ENCODE results near the gene SOX10.
"Not testable (repeated sequence)": the region's sequence is repeated elsewhere in the genome, so short reads cannot be mapped to it uniquely, and the experiment has no call there.

SOX10 gene

DNA sequence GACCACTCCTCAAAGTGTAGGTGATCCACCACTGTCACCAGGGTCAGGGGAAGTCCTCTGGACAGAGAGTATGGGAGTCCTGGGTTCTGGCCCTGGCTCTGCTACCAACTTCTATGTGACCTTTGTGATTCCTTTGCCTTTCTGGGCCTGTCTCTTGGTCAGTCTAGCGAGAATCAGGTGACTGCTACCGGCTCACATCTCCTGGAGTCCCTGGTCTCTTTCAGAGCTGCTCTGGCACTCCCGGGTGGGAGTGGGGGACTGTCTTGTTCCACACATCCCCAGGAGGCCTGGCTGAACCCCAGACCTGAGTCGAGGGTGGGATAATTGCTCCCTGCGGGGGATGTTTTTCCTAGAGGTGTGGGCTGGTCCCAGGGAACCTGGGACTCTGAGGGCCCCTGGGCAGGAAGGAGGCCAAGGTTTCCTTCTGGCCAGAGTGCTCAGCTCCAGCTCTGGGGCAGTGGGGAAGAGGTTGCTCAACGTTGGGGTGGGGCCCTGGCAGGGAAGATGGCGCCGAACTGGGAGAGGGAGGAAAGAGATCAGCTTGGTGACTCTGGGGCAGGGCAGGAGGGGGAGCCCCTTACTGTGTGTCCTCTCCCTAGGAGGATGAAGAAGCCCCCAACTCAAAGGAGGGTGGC, 2.1 kb downstream of the SOX10 start:
- no peak for DNase-seq (ENCODE audit: low read depth)
- TF ChIP-seq, protein P1, sequence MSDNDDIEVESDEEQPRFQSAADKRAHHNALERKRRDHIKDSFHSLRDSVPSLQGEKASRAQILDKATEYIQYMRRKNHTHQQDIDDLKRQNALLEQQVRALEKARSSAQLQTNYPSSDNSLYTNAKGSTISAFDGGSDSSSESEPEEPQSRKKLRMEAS (IDR thresholded peaks at IDR 0.05; ENCODE audit: low read depth, low read length): no peak
- TF ChIP-seq POLR2A (IDR thresholded peaks at IDR 0.05; ENCODE audit: extremely low read depth, insufficient read length) (no peak), MYC (IDR thresholded peaks at IDR 0.05; ENCODE audit: low read depth, low read length) (no peak)
- TF ChIP-seq, protein P2, sequence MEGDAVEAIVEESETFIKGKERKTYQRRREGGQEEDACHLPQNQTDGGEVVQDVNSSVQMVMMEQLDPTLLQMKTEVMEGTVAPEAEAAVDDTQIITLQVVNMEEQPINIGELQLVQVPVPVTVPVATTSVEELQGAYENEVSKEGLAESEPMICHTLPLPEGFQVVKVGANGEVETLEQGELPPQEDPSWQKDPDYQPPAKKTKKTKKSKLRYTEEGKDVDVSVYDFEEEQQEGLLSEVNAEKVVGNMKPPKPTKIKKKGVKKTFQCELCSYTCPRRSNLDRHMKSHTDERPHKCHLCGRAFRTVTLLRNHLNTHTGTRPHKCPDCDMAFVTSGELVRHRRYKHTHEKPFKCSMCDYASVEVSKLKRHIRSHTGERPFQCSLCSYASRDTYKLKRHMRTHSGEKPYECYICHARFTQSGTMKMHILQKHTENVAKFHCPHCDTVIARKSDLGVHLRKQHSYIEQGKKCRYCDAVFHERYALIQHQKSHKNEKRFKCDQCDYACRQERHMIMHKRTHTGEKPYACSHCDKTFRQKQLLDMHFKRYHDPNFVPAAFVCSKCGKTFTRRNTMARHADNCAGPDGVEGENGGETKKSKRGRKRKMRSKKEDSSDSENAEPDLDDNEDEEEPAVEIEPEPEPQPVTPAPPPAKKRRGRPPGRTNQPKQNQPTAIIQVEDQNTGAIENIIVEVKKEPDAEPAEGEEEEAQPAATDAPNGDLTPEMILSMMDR (IDR thresholded peaks at IDR 0.05; ENCODE audit: low read depth, low read length): no peak
- H3K4me3 ChIP-seq (ENCODE audit: low read depth, low read length): no peak overlapping the region

DNA sequence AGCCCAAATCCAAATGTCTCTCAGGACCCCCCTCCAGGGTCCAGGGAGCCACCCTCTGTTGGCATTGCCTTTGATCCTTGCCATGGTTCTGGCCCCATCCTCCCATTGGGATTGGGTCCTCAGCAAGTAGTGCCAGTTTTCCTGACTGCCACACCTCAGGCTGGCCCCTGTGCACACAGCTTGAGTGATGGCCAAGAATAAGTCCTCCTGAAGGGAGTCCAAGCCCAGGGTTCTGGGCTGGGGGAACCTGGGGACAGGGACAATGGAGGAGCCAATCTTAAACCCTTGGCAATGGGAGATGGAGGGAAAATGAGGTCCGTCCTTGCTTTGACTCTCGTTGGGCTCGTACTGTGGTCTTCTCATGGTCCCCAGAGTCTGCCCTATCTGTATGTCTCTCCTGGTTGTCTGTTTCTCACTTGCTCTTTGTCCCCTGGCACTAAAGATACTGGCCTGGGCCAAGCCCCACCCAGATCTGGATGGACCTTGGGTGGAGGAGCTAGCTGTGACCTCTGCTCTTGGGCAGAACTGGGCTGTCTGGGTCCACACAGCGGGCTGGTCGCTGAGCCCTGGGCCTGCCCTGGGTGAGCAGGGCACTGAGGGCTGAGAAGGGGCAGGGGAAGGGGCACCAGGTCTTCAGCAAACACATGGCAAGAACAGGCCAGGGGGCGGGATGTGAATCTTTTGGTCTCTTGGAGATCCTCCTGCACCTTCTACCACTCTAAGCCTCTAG, 2.9 kb downstream of the SOX10 start:
- DNase-seq (ENCODE audit: low read depth): no peak
- no peak overlapping the region for H3K4me3 ChIP-seq (ENCODE audit: low read depth, low read length)
- TF ChIP-seq MYC (IDR thresholded peaks at IDR 0.05; ENCODE audit: low read depth, low read length) (no peak), POLR2A (IDR thresholded peaks at IDR 0.05; ENCODE audit: extremely low read depth, insufficient read length) (no peak)
- TF ChIP-seq, protein P1 (IDR thresholded peaks at IDR 0.05; ENCODE audit: low read depth, low read length): no peak
- TF ChIP-seq, protein P2 (IDR thresholded peaks at IDR 0.05; ENCODE audit: low read depth, low read length): no peak

DNA sequence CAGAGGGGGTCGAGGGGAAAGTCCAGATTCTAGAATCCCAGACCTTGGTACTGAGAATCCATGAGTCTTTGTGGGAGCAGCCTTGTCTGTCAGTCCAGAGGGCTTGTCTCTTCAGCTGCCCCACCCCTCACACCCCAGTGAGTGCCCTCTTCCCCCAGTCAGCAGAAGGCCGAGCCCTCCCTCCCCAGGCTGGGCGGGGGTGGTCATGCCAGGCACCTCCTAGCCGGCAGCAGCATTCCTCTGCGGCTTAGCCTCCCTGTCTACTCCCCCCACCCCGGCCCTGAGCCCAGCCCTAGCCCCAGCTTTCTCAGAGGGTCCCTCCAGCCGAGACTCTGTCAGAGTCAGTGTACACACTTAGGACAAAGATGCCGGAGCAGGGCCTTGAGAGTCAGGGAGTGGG, 4.6 kb downstream of the SOX10 start:
- no peak overlapping the region for H3K4me3 ChIP-seq (ENCODE audit: low read depth, low read length)
- no peak for DNase-seq (ENCODE audit: low read depth)
- TF ChIP-seq MYC (IDR thresholded peaks at IDR 0.05; ENCODE audit: low read depth, low read length): no peak
- TF ChIP-seq, protein P1 (IDR thresholded peaks at IDR 0.05; ENCODE audit: low read depth, low read length): no peak
- TF ChIP-seq, protein P2 (IDR thresholded peaks at IDR 0.05; ENCODE audit: low read depth, low read length): no peak

DNA sequence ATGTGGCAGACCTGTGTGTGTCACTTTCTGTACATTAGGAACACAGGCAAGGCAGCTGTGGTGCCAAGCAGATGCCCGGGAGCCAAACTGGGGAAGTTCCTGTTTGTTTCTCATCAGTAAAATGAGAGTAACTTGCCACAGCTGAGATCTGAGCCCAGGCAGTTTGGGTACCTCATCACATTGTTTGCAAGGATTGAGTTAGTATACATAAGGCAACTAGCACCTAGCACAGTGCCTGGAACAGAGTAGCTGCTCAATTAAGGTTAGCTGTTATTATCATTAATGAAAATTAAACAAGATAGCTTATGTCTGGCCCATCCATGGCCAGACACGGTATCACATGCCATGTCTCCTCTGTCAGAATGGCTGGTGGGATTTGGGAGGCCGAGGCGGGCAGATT, 7.8 kb downstream of the SOX10 start:
- no peak overlapping the region for H3K4me3 ChIP-seq (ENCODE audit: low read depth, low read length)
- no peak for DNase-seq (ENCODE audit: low read depth)
- TF ChIP-seq MYC (IDR thresholded peaks at IDR 0.05; ENCODE audit: low read depth, low read length) (no peak), POLR2A (IDR thresholded peaks at IDR 0.05; ENCODE audit: extremely low read depth, insufficient read length) (no peak)
- TF ChIP-seq, protein P1 (IDR thresholded peaks at IDR 0.05; ENCODE audit: low read depth, low read length): no peak
- TF ChIP-seq, protein P2 (IDR thresholded peaks at IDR 0.05; ENCODE audit: low read depth, low read length): no peak

DNA sequence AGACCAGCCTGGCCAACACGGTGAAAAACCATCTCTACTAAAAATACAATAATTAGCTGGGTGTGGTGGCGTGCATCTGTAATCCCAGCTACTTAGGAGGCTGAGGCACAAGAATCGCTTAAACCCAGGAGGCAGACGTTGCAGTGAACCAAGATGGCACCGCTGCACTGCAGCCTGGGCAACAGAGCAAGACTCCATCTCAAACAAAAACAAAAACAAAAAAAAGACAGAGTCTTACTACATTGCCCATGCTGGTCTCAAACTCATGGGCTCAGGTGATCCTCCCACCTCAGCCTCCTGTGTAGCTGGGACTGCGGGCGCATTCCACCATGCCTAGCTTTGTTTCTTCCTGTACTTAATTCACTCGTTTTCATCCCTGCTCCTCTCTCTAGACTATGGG, 8.3 kb downstream of the SOX10 start:
- not testable (repeated sequence) for DNase-seq (ENCODE audit: low read depth); H3K4me3 ChIP-seq (ENCODE audit: low read depth, low read length)

DNA sequence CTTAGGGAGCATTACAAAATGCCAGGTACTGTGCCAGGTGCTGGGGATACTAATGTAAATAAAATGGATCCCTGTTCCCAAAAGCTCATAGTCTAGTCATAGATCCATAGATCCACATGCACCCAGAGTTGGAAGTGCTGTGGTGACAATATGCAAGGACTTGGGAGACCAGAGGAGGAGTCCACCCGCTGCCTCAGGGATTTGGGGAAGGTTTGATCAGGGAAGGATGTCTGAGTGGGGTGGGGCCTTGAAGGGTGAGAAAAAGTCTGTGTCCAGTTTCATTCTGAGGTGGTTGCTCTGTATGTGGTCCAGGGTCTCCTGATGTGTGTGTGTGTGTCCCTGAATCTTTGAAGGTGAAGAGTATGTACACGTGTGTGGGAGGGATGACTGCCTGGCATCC, 9.2 kb downstream of the SOX10 start:
- no peak for DNase-seq (ENCODE audit: low read depth)
- H3K4me3 ChIP-seq (ENCODE audit: low read depth, low read length): no peak overlapping the region
- TF ChIP-seq, protein P1 (IDR thresholded peaks at IDR 0.05; ENCODE audit: low read depth, low read length): no peak
- TF ChIP-seq POLR2A (IDR thresholded peaks at IDR 0.05; ENCODE audit: extremely low read depth, insufficient read length) (no peak), MYC (IDR thresholded peaks at IDR 0.05; ENCODE audit: low read depth, low read length) (no peak)
- TF ChIP-seq, protein P2 (IDR thresholded peaks at IDR 0.05; ENCODE audit: low read depth, low read length): no peak
